ENCODE measurements around the gene HOXC5.

The HOXC5 gene

DNA sequence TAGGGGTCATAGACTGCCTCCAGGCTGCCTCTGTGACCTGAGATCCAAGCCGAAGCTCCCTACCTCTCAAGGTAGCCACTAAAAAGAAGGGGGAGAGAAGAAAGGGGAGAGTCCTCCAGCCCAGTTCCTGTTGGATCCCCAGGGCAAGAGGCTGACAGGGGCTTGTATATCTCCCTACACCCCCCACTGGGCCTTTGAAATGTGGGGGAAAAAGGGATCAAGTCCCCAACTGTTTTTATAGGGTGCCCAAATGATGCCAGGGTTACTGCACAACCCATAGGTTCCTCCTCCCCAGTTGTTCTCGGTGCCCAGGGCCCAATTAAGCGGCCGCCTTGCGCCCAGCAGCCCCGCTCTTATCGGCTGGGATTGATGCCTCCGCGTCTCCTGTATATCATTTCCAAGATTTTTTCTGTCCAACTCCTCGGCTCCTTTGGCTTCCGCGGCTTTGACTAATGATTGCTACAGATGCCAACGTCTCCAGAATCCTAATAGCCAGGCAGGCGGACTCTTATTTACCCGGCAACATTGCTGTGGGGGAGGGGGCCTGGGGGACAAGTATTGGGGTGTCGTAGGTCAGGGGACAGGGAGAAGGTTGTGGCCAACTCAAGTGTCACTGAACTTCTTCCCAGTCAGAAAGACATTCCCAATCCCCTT, 13.1 kb downstream of the HOXC5 start:
- DNase-seq (ENCODE audit: low read depth in 3 of 3, low spot score in 1 of 3), result no peak

DNA sequence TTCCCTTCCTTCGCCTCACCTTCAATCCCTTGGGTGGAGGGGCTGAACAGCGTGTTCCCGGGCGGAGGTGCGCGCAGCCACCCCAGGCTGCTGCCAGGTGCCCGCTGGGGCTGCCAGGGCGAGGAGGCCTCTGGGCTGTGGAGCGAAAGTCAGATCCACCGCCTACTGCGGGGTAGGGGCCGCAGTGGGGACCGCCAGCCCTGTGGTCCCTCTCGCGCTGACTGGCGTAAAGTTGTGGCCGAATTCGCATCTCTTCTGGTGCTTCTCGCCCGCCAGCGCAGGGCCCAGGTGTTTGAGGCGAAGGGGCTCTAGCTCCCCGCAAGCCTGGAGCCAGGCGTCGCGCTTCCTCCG, 13.9 kb downstream of the HOXC5 start:
- no peak for DNase-seq (ENCODE audit: low read depth in 3 of 3, low spot score in 1 of 3)

DNA sequence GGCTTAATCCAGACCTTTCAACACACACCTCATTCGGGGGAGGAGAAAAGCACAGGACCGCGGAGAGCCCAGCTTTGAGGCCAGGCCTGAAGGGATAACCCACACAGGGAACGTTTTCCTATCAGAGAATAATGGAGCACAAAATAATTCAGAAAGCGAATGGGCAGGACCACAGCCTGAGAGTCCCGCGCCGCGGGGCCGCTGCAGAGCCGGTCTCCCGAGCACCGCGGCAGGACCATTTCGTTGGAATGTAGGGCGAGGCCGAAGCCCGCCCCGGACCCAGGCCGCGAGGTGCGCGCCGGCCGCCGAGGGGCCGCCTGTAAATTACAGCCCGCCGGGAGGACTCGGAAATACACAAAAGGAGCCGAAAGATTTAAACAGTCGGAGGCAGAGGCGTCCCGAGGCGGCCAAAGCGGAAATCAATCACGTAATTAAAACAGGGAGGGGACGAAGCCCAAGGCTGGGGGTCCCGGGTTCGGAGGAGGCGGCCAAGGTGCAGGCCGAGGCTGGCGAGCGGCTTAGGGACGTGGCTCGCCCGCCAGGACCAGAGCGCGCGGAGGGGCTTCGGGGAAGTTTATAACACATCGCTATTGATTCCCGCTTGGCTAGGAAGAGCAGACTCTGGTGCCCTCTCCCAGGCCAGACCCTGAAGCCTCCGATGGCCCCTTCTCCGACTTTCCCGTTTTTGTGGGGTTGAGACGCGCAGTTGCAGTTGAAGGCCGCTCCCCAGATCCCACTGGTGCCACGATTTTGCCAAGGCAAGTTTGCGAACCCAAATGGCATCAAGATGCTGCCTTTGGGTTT, 14.5 kb downstream of the HOXC5 start:
- DNase-seq (ENCODE audit: low read depth in 3 of 3, low spot score in 1 of 3), result no peak

DNA sequence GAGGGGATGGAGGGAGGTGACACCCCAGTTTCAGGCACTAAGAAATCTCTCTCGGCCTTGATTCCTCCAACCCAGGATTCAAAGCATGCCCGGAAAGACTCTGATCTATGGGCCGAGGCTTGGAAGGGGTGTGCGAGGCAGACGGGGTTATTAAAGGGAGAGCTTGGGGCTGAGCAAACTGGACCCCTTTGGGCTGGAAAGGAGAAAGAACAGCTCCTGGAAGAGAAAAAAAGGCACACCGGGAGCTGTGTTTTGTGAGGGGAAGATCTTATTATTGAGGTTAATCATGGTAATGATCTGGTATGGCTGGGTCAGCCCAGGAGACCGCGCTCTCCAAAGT, 15.1 kb downstream of the HOXC5 start:
- no peak for DNase-seq (ENCODE audit: low read depth in 3 of 3, low spot score in 1 of 3)

DNA sequence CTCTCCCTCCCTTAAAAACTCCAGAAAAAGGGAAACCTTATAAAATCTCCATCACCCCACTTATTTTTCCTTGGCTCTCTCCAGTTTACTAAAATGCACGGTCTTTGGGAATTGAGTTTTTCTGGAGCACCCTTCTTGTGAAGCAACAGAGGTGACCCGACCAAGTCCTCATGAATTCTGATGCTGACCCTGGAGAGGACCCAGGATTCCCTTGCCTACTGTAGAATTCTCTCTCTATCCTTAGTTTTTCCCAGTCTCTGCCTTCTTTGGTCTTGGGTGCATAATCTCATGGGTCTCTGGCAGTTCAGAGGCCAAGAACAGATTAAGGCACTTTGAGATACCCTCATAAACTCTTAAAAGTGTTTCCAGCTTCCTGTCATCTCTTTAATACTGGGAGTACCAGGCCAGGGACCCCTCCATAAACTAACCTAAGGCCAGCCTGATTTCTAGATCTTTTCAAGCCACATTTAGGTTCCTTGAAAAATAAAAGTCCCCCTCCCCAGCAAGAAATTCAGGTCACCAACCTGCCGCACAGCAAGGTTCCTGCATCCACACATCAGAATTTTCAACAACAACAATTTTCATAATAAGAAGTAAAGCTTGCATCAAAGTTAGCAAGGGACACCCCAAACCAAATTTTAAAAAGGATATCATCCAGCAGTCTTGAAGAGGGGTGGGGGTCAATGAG, 15.7 kb downstream of the HOXC5 start:
- no peak for DNase-seq (ENCODE audit: low read depth in 3 of 3, low spot score in 1 of 3)

DNA sequence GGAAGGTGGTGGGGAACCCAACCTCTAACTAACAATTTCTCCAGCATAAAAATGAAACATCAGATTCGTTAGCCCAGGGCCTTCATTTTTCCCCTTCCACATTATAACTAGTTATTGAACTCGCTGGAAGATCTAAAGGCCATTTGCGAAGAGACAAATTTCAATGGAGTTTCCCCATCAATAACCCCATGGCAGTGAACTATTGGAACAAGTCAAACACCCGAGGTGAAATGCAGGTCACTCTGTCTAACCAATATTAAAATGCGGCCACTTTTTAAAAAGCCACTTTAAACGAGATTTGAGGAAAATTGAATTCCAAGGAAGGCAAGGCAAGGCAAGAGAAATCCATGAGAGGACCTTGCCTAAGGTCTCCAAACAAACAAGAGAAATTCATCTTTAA, 16.3 kb downstream of the HOXC5 start:
- no peak for DNase-seq (ENCODE audit: low read depth in 3 of 3, low spot score in 1 of 3)

DNA sequence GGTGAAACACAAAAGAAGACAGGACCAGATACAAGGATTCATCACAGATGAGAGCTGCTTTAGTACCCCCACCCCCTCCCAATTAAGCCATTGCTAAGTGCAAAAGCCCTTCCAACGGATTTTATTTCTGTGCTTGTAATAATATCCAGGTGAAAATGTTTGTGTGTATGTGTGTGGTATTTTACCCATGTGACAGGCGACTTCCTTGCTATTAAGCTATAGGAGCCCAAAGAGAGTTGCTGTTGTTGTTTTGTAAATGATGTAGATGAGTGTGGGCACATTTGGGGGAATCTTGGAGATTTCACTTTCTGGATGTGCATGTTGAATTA, 17.6 kb downstream of the HOXC5 start:
- no peak for DNase-seq (ENCODE audit: low read depth in 3 of 3, low spot score in 1 of 3)

DNA sequence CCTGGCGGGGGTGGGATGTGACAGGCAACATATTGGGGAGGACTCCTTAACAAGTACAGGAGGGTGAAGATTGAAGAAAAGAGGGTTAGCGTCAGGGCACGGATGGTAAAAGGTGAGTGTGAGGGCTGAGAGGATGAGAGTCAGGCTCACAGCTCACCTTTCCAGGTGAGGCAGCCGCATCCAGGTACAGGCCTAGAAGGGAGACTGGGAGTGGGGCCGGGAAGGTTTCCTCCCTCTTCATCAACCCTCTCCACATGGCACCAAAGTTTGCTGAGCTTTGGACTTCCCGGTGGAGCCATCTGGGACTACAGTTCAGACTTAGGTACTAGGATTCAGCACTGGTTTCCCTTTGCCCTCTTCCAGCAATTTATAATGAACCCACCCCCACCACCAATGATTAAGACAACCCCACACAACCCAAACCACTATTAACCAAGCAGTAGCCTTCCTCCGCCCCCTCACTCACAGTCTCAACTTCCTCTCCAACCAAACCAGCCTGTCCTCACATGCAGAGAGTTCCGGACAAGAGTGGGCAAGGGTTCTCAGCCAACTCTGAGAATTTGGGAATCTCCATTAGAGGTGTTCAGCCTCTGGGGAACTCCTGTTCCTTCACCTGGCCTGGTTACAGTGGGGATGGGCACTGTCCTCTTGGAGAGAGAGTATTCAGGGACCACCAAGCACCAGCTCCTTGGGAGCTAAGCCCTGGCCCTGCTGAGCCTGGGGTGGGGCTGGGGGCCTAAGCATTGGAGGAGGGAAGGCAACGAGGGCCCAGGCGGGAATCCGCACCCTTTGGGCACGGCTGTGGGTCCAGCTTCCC, 18.4 kb downstream of the HOXC5 start:
- DNase-seq (ENCODE audit: low read depth in 3 of 3, low spot score in 1 of 3), result no peak

DNA sequence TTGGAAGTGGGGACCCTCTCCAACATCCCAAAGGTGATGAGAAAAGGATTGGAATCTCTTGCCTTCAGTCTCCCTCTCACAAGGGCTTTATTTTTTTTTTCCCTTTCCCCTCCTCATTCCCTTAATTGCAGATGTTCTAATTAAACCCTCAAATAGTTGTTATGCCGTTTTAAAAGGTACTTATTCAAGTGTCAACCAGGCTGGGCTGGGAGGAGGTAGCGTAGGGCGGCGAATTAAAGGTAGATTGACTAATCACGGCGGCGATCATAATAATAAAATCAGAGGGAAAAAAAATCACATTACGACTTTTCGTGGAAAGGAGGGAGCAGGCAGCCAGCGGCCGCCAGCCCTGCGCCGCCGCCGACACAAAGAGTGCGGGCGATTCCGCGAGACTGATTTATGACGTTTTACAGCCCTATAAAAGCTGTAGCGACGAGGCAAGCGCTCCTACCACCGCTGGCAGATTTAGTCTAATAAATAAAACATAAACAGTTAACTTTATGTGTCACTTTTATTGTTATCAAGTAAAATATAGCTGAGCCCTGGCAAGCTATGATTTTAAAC, 19.1 kb downstream of the HOXC5 start:
- no peak for DNase-seq (ENCODE audit: low read depth in 3 of 3, low spot score in 1 of 3)

DNA sequence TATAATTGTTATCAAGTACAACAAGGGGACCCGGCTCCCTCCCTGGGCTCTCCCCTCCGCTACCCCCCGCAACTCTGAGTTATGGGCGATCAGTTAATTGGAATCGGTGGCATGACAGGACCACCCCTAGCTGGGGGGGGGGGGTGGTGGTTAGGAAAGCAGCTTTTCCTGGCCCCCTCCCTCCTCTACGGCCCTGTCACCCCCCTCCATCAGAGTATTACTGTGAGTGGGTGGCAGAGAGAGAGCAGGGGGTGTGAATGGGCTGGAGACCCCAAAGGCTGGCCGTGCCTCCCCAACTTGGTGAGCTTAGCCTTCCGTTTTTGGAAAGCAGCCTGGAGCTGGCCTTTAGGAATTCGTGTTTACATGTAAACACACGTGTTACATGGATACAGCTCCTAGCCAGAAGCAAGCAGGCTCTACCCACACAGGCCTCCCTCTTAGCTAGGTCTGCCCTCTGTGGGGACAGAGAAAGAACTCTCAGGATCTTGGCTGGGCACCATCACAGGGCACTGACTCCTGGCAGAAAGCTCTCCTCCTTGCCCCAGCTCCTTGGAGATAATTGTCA, 19.7 kb downstream of the HOXC5 start:
- no peak for DNase-seq (ENCODE audit: low read depth in 3 of 3, low spot score in 1 of 3)

DNA sequence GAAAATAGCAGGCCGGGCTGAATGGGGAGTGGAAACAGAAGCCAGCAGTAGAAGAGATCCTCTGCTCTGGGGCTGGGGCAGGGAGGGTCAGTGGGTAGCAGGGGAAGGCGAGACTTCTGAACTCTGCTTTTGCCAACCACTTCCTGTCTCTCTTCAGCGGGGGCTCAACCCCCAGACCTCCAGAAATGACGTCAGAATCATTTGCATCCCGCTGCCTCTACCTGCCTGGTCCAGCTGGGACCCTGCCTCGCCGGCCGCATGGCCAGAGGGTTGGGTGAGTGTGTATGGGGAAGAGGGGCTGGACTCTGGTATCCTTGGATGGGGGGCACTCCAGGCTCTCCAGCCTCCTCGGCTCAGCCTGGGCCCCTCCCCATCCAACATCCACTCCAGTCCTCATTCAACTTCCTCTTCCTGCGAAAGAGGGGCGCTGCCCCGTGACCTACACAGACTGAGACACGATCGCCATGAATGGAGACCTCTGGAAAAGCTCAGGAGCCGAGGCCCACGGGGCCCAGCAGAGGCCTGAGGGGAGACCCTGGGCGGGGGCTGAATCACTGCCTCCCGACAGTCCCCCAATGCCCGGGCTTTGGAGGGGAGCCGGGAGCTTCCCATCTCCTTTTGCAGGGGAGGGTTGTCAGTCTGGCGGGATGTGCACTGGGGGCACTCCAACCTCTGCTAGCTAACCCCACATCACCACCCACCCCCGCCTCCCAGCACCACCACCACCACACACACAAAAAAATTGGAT, 20.3 kb downstream of the HOXC5 start:
- no peak for DNase-seq (ENCODE audit: low read depth in 3 of 3, low spot score in 1 of 3)

DNA sequence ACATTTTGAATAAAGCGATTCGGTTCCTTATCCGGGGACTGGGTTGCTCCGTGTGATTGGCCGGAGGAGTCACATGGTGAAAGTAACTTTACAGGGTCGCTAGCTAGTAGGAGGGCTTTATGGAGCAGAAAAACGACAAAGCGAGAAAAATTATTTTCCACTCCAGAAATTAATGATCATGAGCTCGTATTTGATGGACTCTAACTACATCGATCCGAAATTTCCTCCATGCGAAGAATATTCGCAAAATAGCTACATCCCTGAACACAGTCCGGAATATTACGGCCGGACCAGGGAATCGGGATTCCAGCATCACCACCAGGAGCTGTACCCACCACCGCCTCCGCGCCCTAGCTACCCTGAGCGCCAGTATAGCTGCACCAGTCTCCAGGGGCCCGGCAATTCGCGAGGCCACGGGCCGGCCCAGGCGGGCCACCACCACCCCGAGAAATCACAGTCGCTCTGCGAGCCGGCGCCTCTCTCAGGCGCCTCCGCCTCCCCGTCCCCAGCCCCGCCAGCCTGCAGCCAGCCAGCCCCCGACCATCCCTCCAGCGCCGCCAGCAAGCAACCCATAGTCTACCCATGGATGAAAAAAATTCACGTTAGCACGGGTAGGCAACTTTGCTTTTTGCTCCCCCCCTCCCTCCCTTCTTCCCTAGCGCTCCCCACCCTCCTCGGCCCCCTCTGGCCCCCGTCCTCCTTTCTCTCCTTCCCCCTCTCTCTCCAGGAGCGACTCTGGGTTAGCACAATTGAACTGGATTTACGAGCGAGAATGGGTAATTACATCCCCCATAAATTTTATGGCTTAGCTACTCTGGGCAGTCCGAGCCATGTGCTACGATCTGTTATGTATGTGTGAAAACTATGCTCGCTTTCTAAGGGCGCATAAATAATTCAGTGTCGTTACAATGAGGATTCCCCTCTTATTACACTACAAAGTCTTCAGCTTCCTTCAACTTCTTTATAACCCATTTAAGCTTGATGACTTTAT, 21.2 kb downstream of the HOXC5 start, which contains the start of gene HOXC4:
Gene HOXC4 (plus strand): TSS at position 85 of the 991 bp plus-strand sequence. CDS start 88 bp downstream, at position 173.
- no peak for DNase-seq (ENCODE audit: low read depth in 3 of 3, low spot score in 1 of 3)

DNA sequence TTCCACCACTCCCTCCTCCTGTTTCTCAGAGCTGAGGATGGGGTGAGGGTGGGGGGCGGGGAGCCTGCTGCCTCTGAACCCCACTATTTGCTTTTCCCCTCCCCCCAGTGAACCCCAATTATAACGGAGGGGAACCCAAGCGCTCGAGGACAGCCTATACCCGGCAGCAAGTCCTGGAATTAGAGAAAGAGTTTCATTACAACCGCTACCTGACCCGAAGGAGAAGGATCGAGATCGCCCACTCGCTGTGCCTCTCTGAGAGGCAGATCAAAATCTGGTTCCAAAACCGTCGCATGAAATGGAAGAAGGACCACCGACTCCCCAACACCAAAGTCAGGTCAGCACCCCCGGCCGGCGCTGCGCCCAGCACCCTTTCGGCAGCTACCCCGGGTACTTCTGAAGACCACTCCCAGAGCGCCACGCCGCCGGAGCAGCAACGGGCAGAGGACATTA, 21.9 kb downstream of the HOXC5 start:
- no peak for DNase-seq (ENCODE audit: low read depth in 3 of 3, low spot score in 1 of 3)

DNA sequence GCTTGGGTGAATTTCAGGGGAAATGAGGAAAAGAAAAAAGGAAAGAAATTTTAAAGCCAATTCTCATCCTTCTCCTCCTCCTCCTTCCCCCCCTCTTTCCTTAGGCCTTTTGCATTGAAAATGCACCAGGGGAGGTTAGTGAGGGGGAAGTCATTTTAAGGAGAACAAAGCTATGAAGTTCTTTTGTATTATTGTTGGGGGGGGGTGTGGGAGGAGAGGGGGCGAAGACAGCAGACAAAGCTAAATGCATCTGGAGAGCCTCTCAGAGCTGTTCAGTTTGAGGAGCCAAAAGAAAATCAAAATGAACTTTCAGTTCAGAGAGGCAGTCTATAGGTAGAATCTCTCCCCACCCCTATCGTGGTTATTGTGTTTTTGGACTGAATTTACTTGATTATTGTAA, 22.7 kb downstream of the HOXC5 start:
- no peak for DNase-seq (ENCODE audit: low read depth in 3 of 3, low spot score in 1 of 3)

DNA sequence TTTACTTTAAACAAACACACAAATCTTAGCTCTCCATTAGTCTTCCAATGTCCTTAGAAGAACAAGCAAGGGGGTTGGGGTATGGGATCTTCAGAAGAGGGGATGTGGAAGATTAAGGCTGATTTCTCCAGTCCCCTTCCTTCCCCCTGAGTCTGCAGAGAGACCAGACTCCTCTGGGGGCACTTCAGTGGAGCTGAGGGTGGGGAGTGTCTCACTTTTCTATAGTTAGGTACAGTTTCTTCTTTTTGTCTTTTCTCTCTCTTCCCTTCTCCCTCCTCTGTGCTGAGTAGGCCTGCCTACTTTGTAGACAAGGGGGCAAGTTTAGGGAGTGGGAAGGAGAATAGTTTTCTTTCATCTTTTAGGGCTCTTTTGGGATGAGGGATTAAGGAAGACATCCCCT, 23.3 kb downstream of the HOXC5 start:
- no peak for DNase-seq (ENCODE audit: low read depth in 3 of 3, low spot score in 1 of 3)

DNA sequence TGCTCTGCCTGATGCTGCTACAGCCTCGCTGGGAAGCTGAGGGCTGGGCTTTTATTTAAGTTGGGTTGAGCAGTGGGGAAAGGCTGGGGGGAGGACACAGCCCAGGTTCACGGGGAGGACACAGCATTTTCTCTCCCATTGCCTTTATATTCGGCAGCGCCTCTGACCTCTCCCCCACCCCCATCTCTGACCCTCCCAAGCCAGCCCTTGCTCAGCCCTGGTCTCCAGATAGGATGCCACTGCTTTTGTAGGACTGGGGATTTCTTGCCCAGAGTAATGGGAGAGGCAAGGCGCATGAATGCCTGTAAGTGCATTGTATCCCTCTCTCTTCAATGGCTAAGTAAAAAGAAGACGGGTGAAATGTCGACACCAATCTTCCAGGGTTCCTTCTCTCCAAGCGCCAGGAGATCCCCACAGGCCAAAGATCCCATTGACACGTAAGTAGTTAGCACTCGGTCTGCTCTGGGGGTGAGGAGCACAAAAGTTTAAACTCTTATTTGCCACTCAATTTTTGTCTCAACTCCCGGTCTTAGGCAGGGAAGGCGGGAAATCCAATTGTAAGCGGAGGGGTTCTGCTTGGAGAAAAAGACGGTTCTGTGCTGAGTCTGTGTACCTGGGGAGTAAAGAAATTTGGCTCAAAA, 25.4 kb downstream of the HOXC5 start:
- DNase-seq (ENCODE audit: low read depth in 3 of 3, low spot score in 1 of 3), result no peak

DNA sequence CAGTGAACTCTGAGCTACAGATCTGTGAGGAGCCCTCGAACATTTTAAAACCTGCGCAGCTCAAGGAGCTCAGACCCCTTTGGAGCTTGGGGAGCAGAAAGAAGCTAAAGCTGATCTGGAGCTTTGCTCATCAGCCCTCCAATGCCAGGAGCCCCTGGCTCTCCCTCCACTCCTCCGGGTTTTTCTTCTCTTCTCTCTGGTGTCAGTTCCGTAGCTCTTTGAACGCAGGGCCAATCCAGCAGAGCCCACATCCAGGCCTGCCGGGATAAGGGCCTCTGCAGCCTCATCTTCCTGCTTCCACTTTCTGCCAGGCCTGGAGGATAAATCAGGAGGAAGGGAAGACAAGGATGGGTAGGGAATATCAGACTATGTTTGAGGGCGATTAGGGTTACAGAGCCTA, 26.8 kb downstream of the HOXC5 start:
- DNase-seq (ENCODE audit: low read depth in 3 of 3, low spot score in 1 of 3), result no peak

DNA sequence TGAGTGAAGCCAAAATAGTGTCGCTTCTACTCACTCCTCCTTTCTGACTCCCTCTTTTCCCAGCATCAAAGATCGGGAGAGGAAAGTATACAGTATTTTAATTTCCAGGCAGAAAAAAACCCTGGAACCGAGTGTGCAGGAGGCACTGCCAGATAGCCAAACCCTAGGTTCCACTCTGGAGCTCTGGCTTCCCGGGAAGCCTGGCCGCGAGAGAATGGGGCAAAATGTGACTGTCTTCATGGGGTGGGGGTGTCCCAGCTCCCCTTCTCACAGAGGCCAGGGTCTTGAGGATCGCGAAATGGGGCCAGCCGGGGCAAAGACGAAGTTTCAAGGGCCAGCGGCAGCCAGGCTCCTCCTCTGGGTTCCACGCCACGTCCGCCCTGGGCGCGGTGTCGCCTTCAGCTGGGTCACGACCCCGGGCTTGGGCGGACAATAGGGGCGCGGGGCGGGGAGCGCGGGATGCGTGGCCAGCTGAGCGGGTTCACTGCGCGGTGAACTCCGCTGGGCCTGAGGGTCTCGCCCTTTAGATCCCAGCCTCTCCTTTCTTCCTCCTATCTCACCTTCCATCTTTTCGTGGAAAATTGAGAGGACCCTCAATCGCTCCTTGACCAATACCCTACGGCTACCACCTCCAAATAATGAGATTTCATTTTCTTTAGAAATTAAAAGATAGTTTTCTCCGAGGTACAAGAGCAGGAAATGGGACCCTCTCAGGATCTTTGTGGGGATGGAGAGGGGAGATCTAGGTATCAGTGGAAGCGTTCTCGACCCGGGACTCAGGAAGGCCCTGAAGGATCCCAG, 27.5 kb downstream of the HOXC5 start:
- no peak for DNase-seq (ENCODE audit: low read depth in 3 of 3, low spot score in 1 of 3)

Measured in stimulated activated CD4-positive, alpha-beta T cell treated with anti-CD3 and anti-CD28 coated beads, TNF-alpha, amount 100 ng/mL, for 1 hour (primary cell).